DMS 273 (cell line): ENCODE results near the gene CALM1.

Experiments used
- DNase-seq: peaks from one replicate; lab custom pipeline; 2025; ENCODE audit not compliant: unreplicated experiment; lab: John Stamatoyannopoulos, UW

Gene CALM1

DNA sequence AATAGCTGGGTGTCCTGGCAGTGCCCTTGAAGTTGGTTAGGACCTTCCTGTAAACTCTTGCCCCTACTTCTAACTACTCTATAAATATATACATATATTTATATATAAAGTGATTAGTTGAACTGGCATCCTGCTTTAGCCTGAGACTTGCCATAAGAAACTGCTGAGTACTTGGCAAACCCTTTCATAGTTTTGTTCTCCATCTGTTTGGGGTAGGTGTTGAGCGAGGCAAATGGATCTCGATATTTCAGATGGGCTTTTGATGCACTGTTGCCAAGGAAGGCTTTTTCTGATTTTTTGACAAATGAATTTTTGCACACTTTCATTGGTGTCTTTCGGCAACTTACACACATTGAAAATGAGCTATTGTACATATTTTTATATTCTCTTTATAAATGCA lies 10.4 kb downstream of the CALM1 start:
- DNase-seq = peak; percentile 30

DNA sequence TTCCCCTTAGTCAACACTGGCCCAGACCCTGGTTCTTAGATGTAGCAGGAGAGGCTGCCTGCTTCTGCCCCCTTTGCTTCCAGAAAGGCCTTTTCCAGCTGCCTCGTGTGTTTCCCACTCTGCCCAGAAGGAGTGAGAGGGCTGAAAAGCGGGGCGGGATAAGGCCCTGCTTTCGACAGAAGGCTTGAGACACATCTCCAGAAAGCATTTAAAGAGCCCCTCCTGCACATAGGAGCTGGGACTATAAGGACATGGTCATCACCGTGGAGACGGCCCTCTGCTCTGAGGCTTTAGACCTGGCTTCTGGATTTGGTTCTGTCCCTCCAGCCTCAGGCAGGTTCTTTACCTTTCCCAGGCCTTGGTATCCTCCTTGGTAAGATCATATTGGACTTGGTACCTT lies 11.9 kb downstream of the CALM1 start:
- DNase-seq = peak; percentile 41

DNA sequence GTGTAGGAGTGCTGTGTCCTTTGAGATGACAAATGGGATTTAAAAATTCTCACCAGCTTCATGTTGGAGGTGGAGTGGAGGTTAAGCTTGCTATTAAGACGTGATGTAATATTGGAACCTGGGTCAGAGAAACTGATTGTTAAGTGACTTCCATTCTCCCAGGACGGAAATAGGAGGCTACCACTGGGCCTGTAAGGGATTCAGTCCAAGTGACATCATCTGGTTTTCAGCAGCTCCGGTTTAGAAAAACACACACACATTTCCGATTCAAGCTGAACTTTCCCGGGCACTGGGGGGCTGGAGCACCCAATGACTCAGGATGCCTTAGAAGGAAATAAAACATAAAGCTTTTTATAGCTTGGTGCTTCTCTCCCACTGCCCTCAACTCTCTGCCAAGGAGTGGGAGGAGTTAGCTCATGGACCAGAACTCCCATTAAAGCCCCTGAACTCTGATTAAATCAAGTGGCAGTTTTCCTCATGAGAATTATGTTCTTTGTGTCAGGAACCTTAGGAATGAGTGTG lies 12.4 kb downstream of the CALM1 start:
- peak; percentile 57 for DNase-seq

DNA sequence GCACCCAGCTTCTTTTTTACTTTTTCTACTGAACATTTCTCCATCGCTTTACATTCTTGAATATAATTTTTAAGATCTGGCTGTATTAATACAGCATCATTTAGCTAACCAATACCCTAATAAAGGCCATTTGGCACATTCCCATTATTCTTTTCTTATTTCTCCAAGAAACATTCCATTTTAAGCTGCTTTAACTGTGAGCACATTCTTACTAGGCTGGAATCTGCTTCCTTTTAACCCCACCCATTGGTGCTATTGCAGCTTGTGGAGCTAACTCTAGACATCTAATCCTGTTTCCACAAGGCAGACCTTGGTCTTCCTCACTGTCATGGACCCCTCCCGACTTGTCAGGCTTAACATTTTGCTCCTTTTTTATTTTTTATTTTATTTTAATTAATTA lies 15.2 kb downstream of the CALM1 start:
- DNase-seq = no peak

DNA sequence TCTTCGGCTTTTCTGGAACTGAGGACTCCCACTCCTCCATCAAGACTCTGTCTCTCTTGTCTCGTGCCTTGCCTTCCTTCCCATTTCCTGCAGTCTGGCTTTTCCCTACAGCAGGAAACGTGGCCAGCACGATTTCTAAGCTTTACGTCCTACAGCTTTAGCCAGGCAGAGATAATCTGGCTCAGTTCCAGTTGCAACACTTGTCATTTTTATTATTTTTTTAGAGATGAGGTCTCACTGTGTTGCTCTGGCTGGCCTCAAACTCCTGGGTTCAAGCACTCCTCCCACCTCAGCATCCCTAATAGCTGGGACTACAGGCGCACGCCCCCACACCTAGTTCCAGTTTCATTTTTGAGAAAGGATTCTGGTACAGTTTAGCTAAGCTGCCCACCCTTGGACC lies 19.9 kb downstream of the CALM1 start:
- no peak for DNase-seq

DNA sequence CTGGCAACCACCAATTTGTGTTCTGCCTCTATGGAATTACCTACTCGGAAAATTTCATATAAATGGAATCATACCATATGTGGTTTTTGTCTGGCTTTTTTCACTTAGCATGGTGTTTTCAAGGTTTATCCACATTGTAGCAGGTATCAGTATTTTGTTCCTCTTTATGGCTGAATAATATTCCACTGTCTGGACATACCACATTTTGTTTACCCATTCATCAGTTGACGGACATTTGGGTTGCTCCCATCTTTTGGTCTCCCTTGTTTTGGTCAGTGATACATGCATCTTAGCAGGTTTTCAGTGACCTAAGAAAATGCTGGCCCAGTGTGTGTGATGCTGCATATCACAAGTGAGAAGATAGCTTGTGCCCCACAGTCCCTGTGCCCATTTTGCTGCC lies 21.2 kb downstream of the CALM1 start:
- no peak for DNase-seq

DNA sequence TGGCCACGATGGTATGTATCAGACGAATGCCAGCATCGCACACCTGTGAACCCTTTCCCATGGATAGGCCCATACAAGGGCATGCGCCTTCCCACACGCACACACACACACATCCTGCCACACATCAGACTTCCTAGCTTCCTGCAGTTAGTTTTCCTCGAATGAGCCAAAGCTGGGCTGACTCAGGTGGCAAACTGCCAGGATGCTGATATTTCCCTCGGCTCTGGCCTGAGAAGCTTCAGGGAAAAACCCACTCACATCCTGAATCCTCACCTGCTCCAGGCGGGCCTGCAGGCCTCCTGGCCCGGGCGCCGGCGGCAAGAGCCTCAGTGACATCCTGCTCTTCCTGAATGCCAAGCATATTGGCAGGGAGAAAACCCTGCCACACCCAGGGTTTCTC lies 22.4 kb downstream of the CALM1 start:
- DNase-seq = peak; percentile 69

DNA sequence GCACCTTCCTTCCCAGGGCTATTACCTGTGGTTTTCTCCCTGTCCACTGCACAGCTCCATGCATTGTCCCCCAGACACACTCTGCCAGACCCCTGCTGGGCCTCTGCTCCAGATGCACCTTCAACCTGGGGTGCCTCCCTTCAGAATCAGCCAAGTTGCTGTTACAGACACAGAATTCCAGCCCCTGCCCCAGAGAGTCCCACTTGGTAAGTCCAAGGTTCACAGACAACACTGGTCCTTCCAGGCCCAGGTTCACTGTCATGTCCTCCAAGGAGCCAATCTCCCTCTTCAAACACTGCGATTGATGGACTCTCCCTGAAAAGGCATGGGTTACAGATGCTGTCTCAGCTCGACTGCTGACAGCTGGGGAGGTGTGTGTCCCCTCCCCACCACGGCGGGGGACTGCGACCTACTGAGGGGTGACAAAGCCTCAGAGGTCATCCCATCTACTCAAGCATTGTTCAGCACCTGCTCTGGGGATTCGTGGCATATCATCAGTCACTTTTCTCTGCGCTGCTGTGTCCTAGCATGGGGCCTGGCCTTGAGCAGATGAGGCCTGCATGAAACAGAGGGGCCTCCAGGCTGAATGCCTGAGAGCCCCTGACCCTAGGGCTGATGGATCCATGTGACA lies 24.3 kb downstream of the CALM1 start:
- no peak for DNase-seq

DNA sequence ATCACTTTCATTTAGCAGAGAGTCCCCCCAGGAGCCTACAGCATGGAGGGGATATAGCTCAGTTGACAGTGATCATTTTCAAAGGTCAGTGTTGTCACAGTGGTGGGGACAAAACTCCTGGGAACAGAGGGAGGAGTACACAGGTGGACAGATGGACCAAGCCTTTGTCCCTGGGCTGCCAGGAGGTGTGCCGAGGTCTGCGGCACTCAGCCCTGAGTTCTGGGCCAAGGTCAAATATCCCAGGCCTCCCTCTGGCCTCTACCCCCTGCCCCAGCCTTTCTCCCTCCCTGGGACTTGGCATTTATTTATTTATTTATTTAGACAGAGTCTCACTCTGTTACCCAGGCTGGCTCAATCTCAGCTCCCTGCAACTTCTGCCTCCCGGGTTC lies 24.8 kb downstream of the CALM1 start:
- no peak for DNase-seq

DNA sequence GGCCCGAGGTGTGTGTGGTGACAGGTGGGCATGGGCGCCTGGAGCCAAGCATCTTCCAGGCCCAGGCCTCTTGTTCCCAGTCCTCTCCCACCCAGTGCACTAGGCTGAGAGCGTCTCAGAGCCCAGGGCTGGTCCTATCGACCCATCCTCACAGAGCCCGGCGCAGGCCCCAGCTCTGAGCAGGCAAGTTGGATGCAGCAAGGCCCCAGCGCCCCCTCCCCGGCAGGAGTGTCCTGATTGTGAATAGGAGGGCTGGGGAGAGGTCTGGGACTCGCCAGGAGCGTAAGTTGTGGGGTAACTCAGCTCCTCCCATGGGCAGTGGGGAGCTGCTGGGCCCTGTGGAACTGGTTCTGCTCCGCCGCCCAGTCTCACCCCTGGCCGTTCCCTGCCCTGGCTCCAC lies 26.3 kb downstream of the CALM1 start:
- DNase-seq = no peak

DNA sequence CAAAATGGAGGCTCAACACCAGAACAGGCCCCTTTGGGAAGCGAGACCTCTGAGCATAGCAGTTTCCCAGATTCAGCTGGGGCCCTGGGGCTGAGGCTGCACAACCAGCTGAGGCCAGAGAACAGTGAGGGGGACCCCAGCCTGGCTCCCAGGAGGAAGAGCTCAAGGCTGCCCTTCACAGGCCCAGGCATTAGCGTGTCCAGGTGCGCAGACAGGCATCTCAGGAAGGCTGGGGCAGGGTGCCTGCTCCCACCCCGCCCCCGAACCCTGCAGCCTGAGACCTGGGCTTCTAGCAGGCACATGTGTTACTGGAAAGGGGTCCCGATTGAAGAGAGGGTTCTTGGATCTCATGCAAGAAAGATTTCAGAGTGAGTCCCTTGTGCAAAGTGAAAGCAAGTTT lies 27.2 kb downstream of the CALM1 start:
- DNase-seq = no peak

DNA sequence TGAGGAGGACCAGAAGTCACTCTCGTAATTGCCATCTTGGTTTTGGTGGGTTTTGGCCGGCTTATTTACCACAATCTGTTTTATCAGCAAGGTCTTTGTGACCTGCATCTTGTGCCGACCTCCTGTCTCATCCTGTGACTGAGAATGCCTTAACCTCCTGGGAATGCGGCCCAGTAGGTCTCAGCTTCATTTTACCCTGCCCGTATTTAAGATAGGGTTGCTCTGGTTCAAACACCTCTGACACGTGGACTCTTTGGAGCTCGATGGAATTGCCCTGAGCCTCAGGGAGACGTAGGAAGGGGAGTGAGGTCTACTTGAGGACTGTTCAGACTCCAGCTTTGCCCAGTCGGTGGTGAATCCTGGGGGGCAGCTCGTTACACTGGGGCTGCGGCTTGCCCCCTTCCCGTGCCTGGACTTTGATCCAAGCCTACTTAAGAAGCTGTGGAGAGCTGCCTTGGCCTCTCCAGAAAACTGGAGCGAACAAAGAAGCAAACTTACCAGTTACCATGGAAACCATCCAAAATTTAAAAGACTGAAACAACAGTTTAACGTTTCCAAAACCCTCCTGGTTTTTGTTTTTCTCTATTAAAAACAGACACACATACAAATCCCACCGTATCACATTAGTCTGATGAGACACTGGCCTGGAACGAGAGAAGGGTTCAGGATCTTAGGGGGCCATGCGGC lies 28.0 kb downstream of the CALM1 start:
- DNase-seq = no peak

DNA sequence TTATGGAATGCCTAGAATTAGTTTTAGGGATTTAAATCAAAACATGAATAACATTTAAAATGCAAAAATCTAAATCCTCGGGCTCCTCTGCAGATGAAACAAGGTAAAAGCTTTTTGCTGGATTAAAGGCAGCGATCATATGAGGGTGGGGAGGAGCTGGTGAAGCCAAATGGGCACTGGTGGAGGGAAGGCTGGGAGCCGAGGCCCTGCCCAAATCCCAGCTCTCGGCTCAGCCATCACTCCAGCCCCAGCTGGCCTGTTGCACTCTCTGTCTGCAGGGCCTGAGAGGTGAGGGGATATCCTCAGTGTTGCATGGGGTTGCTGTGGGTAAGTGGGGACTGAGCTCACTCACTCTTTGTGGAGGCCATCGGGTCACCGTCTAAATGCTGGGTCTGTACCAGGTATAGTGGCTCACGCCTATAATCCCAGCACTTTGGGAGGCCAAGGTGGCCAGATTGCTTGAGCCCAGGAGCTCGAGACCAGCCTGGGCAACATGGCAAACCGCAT lies 28.6 kb downstream of the CALM1 start:
- DNase-seq = no peak

DNA sequence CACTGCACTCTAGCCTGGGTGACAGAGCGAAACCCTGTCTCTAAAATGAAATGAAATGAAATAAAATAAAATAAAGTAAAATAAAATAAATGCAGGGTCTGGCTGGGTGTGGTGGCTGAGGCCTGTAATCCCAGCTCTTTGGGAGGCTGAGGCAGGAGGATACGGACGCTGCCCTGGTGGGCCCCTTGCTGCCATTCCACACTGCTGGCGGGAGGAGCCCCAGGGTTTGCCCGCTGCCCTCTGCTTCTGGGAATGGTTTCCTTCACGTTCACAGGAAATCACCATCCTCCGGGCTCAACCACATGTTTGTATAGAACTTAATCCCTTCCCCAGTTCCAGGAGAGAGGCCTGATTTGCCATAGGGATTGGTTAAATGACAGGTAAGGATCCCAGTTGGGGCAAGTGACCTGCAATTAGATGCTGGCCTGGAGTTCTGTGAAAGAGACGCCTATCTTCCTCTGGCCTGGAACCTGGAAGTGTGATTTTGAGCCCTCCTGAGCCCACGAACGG lies 29.3 kb downstream of the CALM1 start:
- DNase-seq = no peak

DNA sequence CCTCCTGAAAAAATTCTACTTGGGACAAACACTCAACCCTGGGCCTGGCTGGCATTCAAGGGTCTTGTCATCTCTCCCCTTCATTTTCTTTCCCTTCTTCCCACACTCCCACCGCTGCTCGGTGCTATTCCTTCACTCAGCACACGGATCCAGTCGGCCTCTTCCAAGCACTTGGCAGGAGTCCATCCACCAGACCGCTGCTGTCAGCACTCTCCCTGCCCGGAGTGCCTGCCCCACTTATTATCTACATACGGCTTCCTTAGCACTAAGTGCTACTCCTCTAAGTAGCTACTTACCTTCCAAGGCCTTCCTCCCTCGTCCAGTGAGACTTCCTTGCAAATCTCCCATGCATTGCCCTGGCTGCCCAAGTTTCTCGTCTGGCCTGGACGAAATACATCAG lies 29.8 kb downstream of the CALM1 start:
- DNase-seq = peak; percentile 77

DNA sequence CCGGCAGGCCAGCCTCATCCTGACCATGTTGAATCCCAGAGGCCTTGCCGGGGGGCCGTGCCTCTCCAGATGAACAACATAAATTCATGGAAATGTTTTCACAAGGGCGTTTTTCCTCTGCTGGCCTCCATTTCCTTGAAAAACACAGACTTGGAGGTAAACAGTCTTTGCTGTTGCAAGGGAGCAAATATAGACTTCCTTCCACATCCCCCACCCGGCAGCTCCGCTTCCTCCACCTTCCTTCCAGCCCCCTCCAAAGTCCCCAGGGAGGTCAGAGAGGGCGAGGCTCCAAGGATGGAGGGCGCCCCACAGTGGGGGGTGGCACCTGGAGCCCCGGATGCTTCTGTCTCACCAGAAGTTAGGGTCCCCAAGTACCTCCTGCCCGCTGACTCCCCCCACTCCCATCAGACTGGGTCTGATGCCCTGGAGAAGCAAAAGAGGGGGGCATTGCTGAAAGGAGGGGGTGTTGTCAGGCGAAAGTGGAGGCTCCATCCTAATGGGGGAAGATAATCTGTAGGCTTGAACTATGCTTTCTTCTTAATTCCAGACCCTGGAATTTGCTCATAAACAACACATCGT lies 31.1 kb downstream of the CALM1 start:
- no peak for DNase-seq

DNA sequence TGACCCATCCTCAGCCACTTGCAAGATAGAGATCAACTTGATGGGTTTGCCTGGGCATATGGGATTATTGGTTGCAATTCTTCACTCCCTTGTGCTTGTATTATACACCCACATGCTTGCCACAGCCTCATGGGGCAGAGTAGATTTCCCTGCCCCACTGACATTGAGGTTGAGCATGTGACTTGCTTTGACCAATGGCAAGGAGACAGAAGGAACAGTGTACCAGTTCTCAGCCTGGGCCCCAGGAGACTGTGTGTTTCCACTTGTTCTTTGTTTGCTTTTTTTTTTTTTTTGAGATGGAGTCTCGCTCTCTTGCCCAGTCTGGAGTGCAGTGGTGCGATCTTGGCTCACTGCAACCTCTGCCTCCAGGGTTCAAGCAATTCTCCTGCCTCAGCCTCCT lies 31.8 kb downstream of the CALM1 start:
- no peak for DNase-seq

DNA sequence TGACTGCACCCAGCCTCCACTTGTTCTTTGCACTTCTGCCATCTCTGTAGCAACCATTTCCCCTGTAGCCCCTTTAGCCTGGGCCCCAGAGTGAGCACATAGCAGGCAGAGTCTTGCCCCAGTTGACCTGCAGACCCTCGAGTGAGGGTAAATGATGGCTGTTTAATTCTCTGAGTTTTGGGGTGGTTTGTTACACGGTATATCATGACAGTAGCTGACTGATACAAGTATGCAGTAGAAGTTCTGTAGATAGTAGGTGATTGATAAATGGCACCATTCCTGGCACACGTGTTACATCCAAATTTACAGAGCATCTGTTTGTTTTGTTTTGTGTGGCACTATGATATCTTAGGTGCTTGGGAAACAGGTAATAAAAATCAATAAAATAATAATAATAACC lies 32.4 kb downstream of the CALM1 start:
- DNase-seq = no peak

DNA sequence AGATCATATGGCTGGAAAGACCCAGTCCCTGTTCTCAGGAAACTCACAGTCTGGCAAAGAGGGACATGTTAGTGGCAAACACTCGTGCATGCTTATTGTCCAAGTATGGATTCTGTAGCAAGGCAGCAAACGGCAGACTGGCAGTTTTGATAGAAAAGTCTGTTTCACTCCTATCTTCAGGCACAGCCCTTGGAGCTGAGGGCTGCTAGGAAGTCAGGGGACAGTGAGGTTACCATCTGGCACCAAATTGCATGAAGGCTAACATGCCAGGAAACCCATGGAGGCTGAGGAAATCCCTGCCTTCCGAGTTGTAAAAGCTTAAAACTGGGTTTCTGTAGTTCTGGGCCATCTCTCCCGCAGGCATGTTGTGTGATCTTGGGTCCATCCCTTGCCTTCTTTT lies 32.9 kb downstream of the CALM1 start:
- peak; percentile 79 for DNase-seq

DNA sequence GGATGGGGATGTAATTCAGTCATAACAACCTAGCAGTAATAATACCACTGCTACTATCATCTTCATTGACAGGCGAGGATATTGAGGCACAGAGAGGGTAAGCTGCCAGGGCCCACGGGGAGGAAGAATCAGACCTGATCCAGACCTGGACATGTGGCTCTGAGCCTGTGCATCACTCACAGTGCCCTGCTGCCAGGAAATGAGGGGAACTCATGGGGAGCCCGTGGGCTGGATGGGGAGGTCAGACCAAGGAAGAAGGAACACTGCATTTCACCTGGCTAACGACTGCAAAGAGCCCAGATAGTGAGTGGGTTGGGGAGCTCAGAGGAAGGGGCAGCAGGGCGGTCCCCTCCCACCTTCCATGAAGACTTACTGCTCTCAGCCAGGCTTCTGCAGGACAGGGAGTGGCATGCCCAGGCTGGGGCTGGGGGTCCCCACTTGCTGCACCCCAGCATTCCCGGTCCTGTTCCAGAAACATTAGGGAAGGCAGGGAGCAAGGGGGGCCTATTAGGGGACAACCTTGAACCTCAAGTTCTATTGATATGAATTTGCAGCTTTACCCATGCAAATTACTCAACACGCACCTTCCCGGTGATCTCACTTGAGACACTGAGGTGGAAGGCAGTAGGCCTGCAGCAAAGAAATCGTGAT lies 37.7 kb downstream of the CALM1 start:
- no peak for DNase-seq

DNA sequence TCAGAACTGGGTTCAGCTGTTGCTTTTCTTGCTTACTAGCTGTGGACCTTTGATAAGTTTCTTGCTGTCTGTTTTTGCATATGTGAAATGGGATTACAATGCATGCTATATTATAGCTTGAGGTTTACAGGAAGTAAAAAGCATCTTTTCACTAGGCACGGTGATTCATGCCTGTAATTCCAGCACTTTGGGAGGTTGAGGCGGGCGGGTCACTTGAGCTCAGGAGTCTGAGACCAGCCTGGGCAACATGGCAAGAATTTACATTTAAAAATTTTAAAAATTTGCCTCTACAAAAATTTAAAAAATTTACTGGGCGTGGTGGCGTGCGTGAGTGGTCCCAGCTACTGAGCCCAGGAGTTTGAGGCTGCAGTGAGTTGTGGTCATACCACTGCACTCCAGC lies 42.0 kb downstream of the CALM1 start:
- no peak for DNase-seq

DNA sequence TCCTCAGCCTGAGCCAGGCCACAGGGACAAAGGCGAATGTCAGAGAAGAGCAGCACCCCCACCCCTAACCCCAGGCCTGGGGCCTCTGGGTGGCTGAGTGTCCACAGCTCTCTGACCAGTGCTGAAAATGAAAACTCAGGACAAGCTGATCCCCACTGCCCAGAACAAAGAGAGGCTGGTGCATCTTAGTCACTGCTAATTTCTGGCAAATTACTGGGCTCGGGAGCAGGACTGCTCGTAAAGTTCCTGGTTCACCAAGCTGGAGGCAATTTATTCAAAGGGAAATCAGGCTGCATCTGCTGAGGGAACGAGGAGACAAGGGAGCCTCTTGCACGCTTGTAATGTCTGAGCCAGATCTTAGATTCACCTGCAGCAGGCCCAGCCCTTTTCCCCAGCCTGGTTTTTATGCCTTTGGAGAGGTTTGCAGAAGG lies 43.2 kb downstream of the CALM1 start:
- peak; percentile 61 for DNase-seq
